Neuronal stem cell (in vitro differentiated cells): ENCODE data around the gene SLC26A4.

Experiments
- DNase-seq: peaks from one replicate; pipeline ENCODE4 v3.0.0-alpha.2; 2013; ENCODE audit warnings: low spot score
- H2AFZ ChIP-seq: one replicate; pipeline ENCODE4 v1.6.1; 2013; ENCODE audit warnings: mild to moderate bottlenecking, low read length, inconsistent platforms
- H2AK5ac ChIP-seq: 2 replicates; pipeline ENCODE4 v1.6.1; 2013; ENCODE audit warnings: low read depth, mild to moderate bottlenecking, inconsistent platforms, low read length, moderate library complexity, mixed read lengths
- H2BK120ac ChIP-seq: 2 replicates; pipeline ENCODE4 v1.6.1; 2013; ENCODE audit warnings: low read depth, mild to moderate bottlenecking, inconsistent platforms, low read length, moderate library complexity, mixed read lengths
- H2BK12ac ChIP-seq: one replicate; pipeline ENCODE4 v1.6.1; 2013; ENCODE audit warnings: low read length, inconsistent platforms
- H2BK15ac ChIP-seq: 2 replicates; pipeline ENCODE4 v1.6.1; 2013; ENCODE audit warnings: mild to moderate bottlenecking, low read length, inconsistent platforms, mixed read lengths
- H2BK5ac ChIP-seq: one replicate; pipeline ENCODE4 v1.6.1; 2013; ENCODE audit warnings: inconsistent platforms, mild to moderate bottlenecking, low read length, moderate library complexity
- H3K14ac ChIP-seq: one replicate; pipeline ENCODE4 v1.6.1; 2013; ENCODE audit warnings: low read length, inconsistent platforms
- H3K18ac ChIP-seq: 2 replicates; pipeline ENCODE4 v1.6.1; 2013; ENCODE audit warnings: low read length, inconsistent platforms
- H3K23ac ChIP-seq: 2 replicates; pipeline ENCODE4 v1.6.1; 2013; ENCODE audit warnings: low read depth, mild to moderate bottlenecking, mixed read lengths, low read length, inconsistent platforms; ENCODE audit not compliant: poor library complexity
- H3K27ac ChIP-seq: replicated peaks from 3 replicates; pipeline ENCODE4 v1.5.1; 2013; ENCODE audit warnings: low read length, inconsistent platforms
- H3K27me3 ChIP-seq, 3 experiments: 2 replicates each; pipeline ENCODE4 v1.6.1; 2013; ENCODE audit warnings: low read length in 3 of 3, mild to moderate bottlenecking in 2 of 3, inconsistent platforms in 1 of 3, low read depth in 1 of 3, mixed read lengths in 1 of 3, moderate library complexity in 1 of 3; ENCODE audit not compliant: control insufficient read depth in 3 of 3, insufficient read depth in 3 of 3
- H3K36me3 ChIP-seq, 2 donors: replicated peaks in 1 of 2; 2 replicates each; pipeline ENCODE4 v1.6.1; 2013; ENCODE audit warnings: low read length in 2 of 2; ENCODE audit not compliant: control insufficient read depth in 2 of 2, insufficient read depth in 2 of 2
- H3K4ac ChIP-seq: 2 replicates; pipeline ENCODE4 v1.6.1; 2013; ENCODE audit warnings: inconsistent platforms, mild to moderate bottlenecking, low read length, moderate library complexity
- H3K4me1 ChIP-seq, 2 donors: 1 replicate in 1 of 2; 2 replicates in 1 of 2; pipeline ENCODE4 v1.6.1; 2013; ENCODE audit warnings: low read length in 2 of 2, low read depth in 1 of 2; ENCODE audit not compliant: control insufficient read depth in 2 of 2, insufficient read depth in 1 of 2
- H3K4me2 ChIP-seq: one replicate; pipeline ENCODE4 v1.6.1; 2013; ENCODE audit warnings: mild to moderate bottlenecking, low read length, inconsistent platforms; ENCODE audit not compliant: insufficient read depth, poor library complexity, severe bottlenecking
- H3K4me3 ChIP-seq, 2 donors: 2 replicates each; pipeline ENCODE4 v1.5.1; 2013; ENCODE audit warnings: low read length in 2 of 2, mild to moderate bottlenecking in 2 of 2, inconsistent platforms in 1 of 2, moderate library complexity in 1 of 2
- H3K79me1 ChIP-seq: one replicate; pipeline ENCODE4 v1.6.1; 2013; ENCODE audit warnings: low read depth, mild to moderate bottlenecking, inconsistent platforms, low read length, moderate library complexity
- H3K9ac ChIP-seq: one replicate; pipeline ENCODE4 v1.6.1; 2013; ENCODE audit warnings: mild to moderate bottlenecking, low read depth, low read length, inconsistent platforms; ENCODE audit not compliant: poor library complexity
- H3K9me3 ChIP-seq, 2 donors: replicated peaks in 1 of 2; 2 replicates each; pipeline versions ENCODE3 to v1.6.1; 2013; ENCODE audit warnings: low read length in 2 of 2, mild to moderate bottlenecking in 2 of 2, inconsistent platforms in 1 of 2, low read depth in 1 of 2, mixed read lengths in 1 of 2, moderate library complexity in 1 of 2; ENCODE audit not compliant: control insufficient read depth in 2 of 2, insufficient read depth in 1 of 2
- H4K8ac ChIP-seq: one replicate; pipeline ENCODE4 v1.6.1; 2013; ENCODE audit warnings: low read depth, mild to moderate bottlenecking, inconsistent platforms, low read length, moderate library complexity
- H4K91ac ChIP-seq: one replicate; pipeline ENCODE4 v1.6.1; 2013; ENCODE audit warnings: low read length, low read depth, mild to moderate bottlenecking, inconsistent platforms; ENCODE audit not compliant: poor library complexity
- WGBS, 2 donors: extraction: QIAGEN DNeasy Blood & Tissue Kit; methylation state at CpG; one replicate each; pipeline ENCODE4 v1.1.7; 2013; ENCODE audit warnings: missing lambda C conversion rate in 2 of 2, mixed read lengths in 1 of 2; ENCODE audit not compliant: insufficient read length in 2 of 2, insufficient replicate concordance in 1 of 2; ENCODE audit errors: extremely low coverage in 2 of 2; 5-methylcytosine and 5-hydroxymethylcytosine counted together

The SLC26A4 gene

DNA sequence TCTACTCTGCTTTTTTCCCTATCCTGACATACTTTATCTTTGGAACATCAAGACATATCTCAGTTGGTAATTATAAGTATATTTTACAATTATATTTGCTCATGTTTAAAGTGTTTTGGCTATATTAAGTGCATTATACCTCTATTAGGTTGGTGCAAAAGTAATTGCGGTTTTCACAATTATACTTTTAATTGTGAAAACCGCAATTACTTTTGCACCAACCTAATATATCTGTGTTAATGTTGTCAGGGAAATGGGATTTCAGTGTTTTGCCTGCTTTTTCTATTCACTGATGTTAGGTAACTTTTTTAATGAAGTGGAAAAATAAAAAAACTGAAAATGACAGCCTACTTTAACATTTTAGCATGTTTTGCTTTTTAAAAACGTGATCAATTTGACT lies 11.6 kb downstream of the SLC26A4 start:
- Histone ChIP-seq H3K27ac (no peak overlapping the region), H3K27me3 (peaks cover 0 to 19% (median 0%) of the 10 kb centered on the region in 3 experiments), H2BK5ac (no peak overlapping the region), H2BK120ac (no peak overlapping the region), H3K18ac (no peak overlapping the region), H2BK15ac (no peak overlapping the region), H3K4me1 (no peaks in the 10 kb centered on the region), H2AK5ac (no peak overlapping the region), H3K9ac (no peak overlapping the region), H3K4me3 (no peak overlapping the region), H3K79me1 (no peaks in the 10 kb centered on the region), H3K9me3 (no peaks in the 10 kb centered on the region), H2AFZ (no peak overlapping the region), H2BK12ac (no peak overlapping the region), H4K91ac (no peak overlapping the region), H3K23ac (no peak overlapping the region), H4K8ac (no peak overlapping the region), H3K14ac (no peak overlapping the region), H3K4ac (no peak overlapping the region), H3K36me3 (no peaks in the 10 kb centered on the region), H3K4me2 (no peak overlapping the region)
- DNase-seq: no peak
- no CpG with 5 or more reads among the region's 3 CpGs for WGBS, 2 donors

DNA sequence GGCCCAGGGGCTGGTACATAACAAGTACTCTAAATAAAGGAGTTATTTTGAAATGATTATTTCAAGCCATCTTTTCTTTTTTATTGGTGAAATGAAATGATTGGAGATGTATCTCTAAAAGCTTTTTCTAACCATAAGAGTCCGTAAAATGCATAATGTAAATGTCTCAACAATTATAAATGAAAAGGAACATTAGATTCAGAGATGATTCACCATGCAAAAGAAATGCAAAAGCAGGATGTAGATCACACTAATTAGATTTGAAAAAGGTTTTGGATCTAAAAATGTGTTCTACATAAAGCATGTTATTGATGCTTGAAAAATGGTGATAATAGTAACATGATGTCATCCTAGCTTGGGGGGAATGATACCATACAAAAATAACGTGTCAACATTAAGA lies 15.6 kb downstream of the SLC26A4 start:
- Histone ChIP-seq H3K27me3 (peaks cover 0 to 2% (median 0%) of the 10 kb centered on the region in 3 experiments), H3K27ac (no peak overlapping the region), H2BK5ac (no peak overlapping the region), H2BK12ac (no peak overlapping the region), H3K4ac (no peak overlapping the region), H2BK120ac (no peak overlapping the region), H3K14ac (no peak overlapping the region), H2AFZ (no peak overlapping the region), H4K91ac (no peak overlapping the region), H3K18ac (no peak overlapping the region), H3K36me3 (no peaks in the 10 kb centered on the region), H3K79me1 (no peaks in the 10 kb centered on the region), H3K9me3 (no peaks in the 10 kb centered on the region), H3K4me1 (no peaks in the 10 kb centered on the region), H4K8ac (no peak overlapping the region), H3K4me3 (no peak overlapping the region), H2AK5ac (no peak overlapping the region), H3K9ac (no peak overlapping the region), H2BK15ac (no peak overlapping the region), H3K4me2 (no peak overlapping the region), H3K23ac (no peak overlapping the region)
- no CpG with 5 or more reads among the region's 2 CpGs for WGBS, 2 donors
- DNase-seq: no peak

DNA sequence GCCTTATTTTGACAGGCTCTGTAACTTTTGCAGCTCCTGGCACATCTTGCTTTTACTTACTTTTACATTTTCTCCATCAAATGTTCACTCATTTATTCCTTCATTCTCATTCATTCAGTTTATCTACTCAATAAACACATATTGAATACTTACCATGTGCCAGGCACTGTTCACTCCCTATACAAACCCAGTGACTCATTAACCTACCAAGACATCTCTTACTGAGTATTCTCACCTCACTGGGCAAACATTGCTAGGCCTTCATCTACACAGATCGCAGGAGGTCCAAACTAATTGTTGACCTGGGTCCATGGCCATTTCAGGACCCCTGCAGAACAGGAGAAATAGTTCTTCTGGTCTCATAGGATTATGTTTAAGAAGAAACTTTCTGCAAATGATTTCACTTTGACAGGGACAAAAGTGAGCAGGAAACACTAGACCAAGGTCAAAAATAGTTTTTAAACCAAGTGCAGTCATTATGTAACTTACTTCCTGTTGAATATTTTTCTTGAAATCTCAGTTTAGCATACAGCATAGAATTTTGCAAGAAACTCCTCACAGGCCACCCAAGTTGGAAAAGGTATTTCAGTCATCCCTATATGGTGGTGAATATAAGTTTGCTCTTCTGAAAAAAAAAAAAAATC lies 17.6 kb downstream of the SLC26A4 start:
- Histone ChIP-seq H3K18ac (no peak overlapping the region), H3K4ac (no peak overlapping the region), H3K23ac (no peak overlapping the region), H2BK120ac (no peak overlapping the region), H3K36me3 (no peaks in the 10 kb centered on the region), H3K79me1 (no peaks in the 10 kb centered on the region), H2AFZ (no peak overlapping the region), H4K91ac (no peak overlapping the region), H3K27ac (no peak overlapping the region), H2BK15ac (no peak overlapping the region), H3K9me3 (no peaks in the 10 kb centered on the region), H4K8ac (no peak overlapping the region), H3K4me3 (no peak overlapping the region), H3K9ac (no peak overlapping the region), H3K14ac (no peak overlapping the region), H3K4me2 (no peak overlapping the region), H2AK5ac (no peak overlapping the region), H3K27me3 (peaks cover 0 to 2% (median 0%) of the 10 kb centered on the region in 3 experiments), H2BK12ac (no peak overlapping the region), H2BK5ac (no peak overlapping the region), H3K4me1 (no peaks in the 10 kb centered on the region)
- DNase-seq: no peak
- WGBS, 2 donors: no CpG with 5 or more reads among the region's 1 CpG

DNA sequence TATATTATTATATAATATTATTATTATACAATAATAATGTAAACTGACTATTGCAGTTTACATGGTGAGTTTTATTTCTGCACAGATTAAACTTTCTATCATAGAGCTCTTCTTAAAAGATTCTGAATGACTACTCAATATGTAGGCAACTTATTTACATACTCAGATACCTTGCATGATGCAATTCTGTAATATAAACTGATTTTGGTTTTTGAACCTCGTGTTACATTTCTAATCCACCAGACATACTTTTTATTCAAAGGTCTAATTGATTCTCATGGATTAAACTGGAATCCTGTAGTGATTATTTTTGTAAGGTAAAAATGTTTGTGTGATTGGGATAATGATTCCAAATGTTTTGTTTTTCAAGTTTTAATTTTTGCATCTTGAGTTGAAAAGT lies 19.9 kb downstream of the SLC26A4 start:
- no peak overlapping the region for H3K23ac ChIP-seq
- no peaks in the 10 kb centered on the region for H3K9me3 ChIP-seq
- H2BK120ac ChIP-seq: no peak overlapping the region
- H3K14ac ChIP-seq: no peak overlapping the region
- H3K4ac ChIP-seq: no peak overlapping the region
- no peak overlapping the region for H2BK15ac ChIP-seq
- no peak overlapping the region for H4K91ac ChIP-seq
- H2BK12ac ChIP-seq: no peak overlapping the region
- no CpG with 5 or more reads among the region's 1 CpG for WGBS, 2 donors
- H3K4me2 ChIP-seq: no peak overlapping the region
- no peaks in the 10 kb centered on the region for H3K36me3 ChIP-seq
- H2BK5ac ChIP-seq: no peak overlapping the region
- H3K18ac ChIP-seq: no peak overlapping the region
- H4K8ac ChIP-seq: no peak overlapping the region
- no peak for DNase-seq
- no peak overlapping the region for H3K27ac ChIP-seq
- H3K9ac ChIP-seq: no peak overlapping the region
- peaks cover 0 to 3% (median 2%) of the 10 kb centered on the region in 3 experiments for H3K27me3 ChIP-seq
- no peak overlapping the region for H2AK5ac ChIP-seq
- H3K4me3 ChIP-seq: no peak overlapping the region
- H2AFZ ChIP-seq: no peak overlapping the region
- no peaks in the 10 kb centered on the region for H3K4me1 ChIP-seq
- H3K79me1 ChIP-seq: no peaks in the 10 kb centered on the region
